ENCODE measurements around the gene WNT10A. TPM values are rescaled to one million over a fixed set of nuclear protein-coding genes. Genes with fewer than 3 reads are reported as not detected.
A peak's percentile ranks its signal among the peaks of the same experiment; 100 is the strongest.

WNT10A gene
- total and polyA plus RNA-seq, 9 of the 15 experiments (the other 6 are each of a cell fraction or from before 2014, with no cell fraction given) = not detected

- Histone ChIP-seq H3K9me1 (ENCODE audit: control insufficient read depth, insufficient read depth, low read length) (no peaks in the 10 kb centered on the region), H3K9ac (ENCODE audit: insufficient read depth in 1 of 2, low read depth in 2 of 2, low read length in 2 of 2) (peak overlapping the region; percentile 64 to 77; a peak in 2 of 4 replicates), H3K9me3 (replicated peaks; ENCODE audit: control insufficient read depth, insufficient read depth, low read depth, low read length) (no peaks in the 10 kb centered on the region), H3K4me2 (ENCODE audit: insufficient read depth, low read length) (peak overlapping the region; percentile 76), H3K36me3 (ENCODE audit: control insufficient read depth, insufficient read depth, low read length) (no peaks in the 10 kb centered on the region), H3K27me3 (ENCODE audit: control insufficient read depth in 2 of 2, insufficient read depth in 2 of 2, low read length in 2 of 2) (peaks cover 3 to 4% of the 10 kb centered on the region in 2 experiments; a peak in 1 of 5 replicates), H3K4me1 (replicated peaks in 1 of 2; ENCODE audit: control insufficient read depth in 2 of 2, insufficient read depth in 2 of 2, low read length in 2 of 2) (peaks cover 10 to 11% of the 10 kb centered on the region in 2 experiments; a peak in 3 of 5 replicates), H3K4me3 (peak overlapping the region; percentile 12), H2AFZ (ENCODE audit: low read depth, low read length) (peak overlapping the region; percentile 74), H3K27ac (ENCODE audit: extremely low read depth, low read depth, low read length) (peak overlapping the region; percentile 37; the same call in 2 of the 3 replicates), H4K20me1 (replicated peaks; ENCODE audit: control insufficient read depth, insufficient read depth, low read length) (no peaks in the 10 kb centered on the region), H3K79me2 (ENCODE audit: control insufficient read depth, insufficient read depth, low read length) (peaks cover 14% of the 10 kb centered on the region; the same call in 2 of the 3 replicates)
- POLR2A ChIA-PET = interaction anchor here (0.6 to 0.7 kb wide), 2 partner anchors 80 to 471 kb away, joined by 3 read pairs; no protein-coding TSS in a partner anchor
- no peak for FAIRE-seq
- no TSS peak for BruUV-seq (replicated peaks)
- in situ Hi-C loops (cut with MboI) = no loop called here
- DNase-seq (ENCODE audit: extremely low read depth in 1 of 4, low spot score in 3 of 4) = no peak
- CTCF ChIA-PET (ENCODE audit: low intra/inter-chr PET ratio) = no interaction called here
- ATAC-seq = no peak
- intact Hi-C loops (cut with micrococcal nuclease) = no loop called here
- whole genome bisulfite sequencing (ENCODE audit: insufficient coverage, low coverage, missing lambda C conversion rate) = 39% methylated on average over 5 of the region's 6 CpGs
- TF ChIP-seq ZBTB26 (CRISPR knock-in tag; IDR thresholded peaks at IDR 0.05) (no peak), ZNF407 (IDR thresholded peaks at IDR 0.05; ENCODE audit: low read depth) (no peak), CTBP1 (IDR thresholded peaks at IDR 0.05; ENCODE audit: borderline replicate concordance) (no peak), ZBTB17 (CRISPR knock-in tag; IDR thresholded peaks at IDR 0.05) (no peak), SIN3A (IDR thresholded peaks at IDR 0.05; ENCODE audit: borderline replicate concordance in 2 of 2, control insufficient read depth in 1 of 2, low read depth in 2 of 2, low read length in 2 of 2) (no peak), KAT2B (IDR thresholded peaks at IDR 0.05; ENCODE audit: low read depth, low read length) (no peak), HIVEP1 (CRISPR knock-in tag; IDR thresholded peaks at IDR 0.05) (no peak), ZBTB9 (CRISPR knock-in tag; IDR thresholded peaks at IDR 0.05) (no peak), HNRNPH1 (optimal IDR thresholded peaks at IDR 0.05; ENCODE audit: low read depth, low read length) (no peak), TSC22D4 (tag; IDR thresholded peaks at IDR 0.05) (no peak), THAP7 (CRISPR knock-in tag; IDR thresholded peaks at IDR 0.05) (no peak), ZNF583 (CRISPR knock-in tag; IDR thresholded peaks at IDR 0.05) (no peak)
Observed at GRCh38 chr2:218910741-218911140, 30.1 kb downstream of the WNT10A start.

All from K562 (cell line).